ENCODE measurements around the gene ALG12. TPM values are rescaled to one million over a fixed set of nuclear protein-coding genes. Genes with fewer than 3 reads are reported as not detected.

Gene ALG12
- total RNA-seq, 1 donor, result 18.8 TPM

Small RNA genes within 50 kb of the gene (small RNA-seq; reads per million reads assigned to genes)
- gene MIR6821, result not detected

Other genes starting within 250 kb of the ALG12 start
- 23.5 and 25.9 TPM in 2 replicates for gene BRD1, start 90.6 kb downstream of the ALG12 start, total RNA-seq
- gene ZBED4, start 64.6 kb downstream of the ALG12 start, total RNA-seq, result 8.0 and 8.3 TPM in 2 replicates
- gene CRELD2, start 196 bp upstream of the ALG12 start, total RNA-seq, result 28.0 and 31.1 TPM in 2 replicates
- gene PIM3, start 42.3 kb upstream of the ALG12 start, total RNA-seq, result 14.4 and 19.9 TPM in 2 replicates
- gene IL17REL, start 94.3 kb upstream of the ALG12 start, total RNA-seq, result not detected in 2 replicates
- not detected in 2 replicates for gene TTLL8, start 139.9 kb upstream of the ALG12 start, total RNA-seq
- gene MLC1, start 167.0 kb upstream of the ALG12 start, total RNA-seq, result under 0.01 and 0.88 TPM in 2 replicates
- 0.36 and 0.59 TPM in 2 replicates for gene MOV10L1, start 171.6 kb upstream of the ALG12 start, total RNA-seq

Data from osteoblast (primary cell).